Duodenal mucosa (tissue), 2 donors: ENCODE measurements around the gene CLPSL2.
"Not testable (repeated sequence)": the region's sequence is repeated elsewhere in the genome, so short reads cannot be mapped to it uniquely, and the experiment has no call there.

Source experiments
- H3K27ac ChIP-seq: one replicate; pipeline ENCODE4 v1.7.0; 2013; ENCODE audit warnings: low read depth, low read length
- H3K27me3 ChIP-seq, 2 donors: one replicate each; pipeline ENCODE4 v1.7.0; 2013; ENCODE audit warnings: low read length in 2 of 2, control low read depth in 1 of 2; ENCODE audit not compliant: insufficient read depth in 2 of 2, control insufficient read depth in 1 of 2
- H3K36me3 ChIP-seq, 2 donors: one replicate each; pipeline ENCODE4 v1.7.0; 2013; ENCODE audit warnings: low read length in 2 of 2, control low read depth in 1 of 2; ENCODE audit not compliant: insufficient read depth in 2 of 2, control insufficient read depth in 1 of 2
- H3K4me1 ChIP-seq, 2 donors: one replicate each; pipeline ENCODE4 v1.7.0; 2013; ENCODE audit warnings: low read length in 2 of 2, control low read depth in 1 of 2; ENCODE audit not compliant: insufficient read depth in 2 of 2, control insufficient read depth in 1 of 2
- H3K4me3 ChIP-seq, 2 donors: one replicate each; pipeline ENCODE4 v1.7.0; 2013; ENCODE audit warnings: low read length in 2 of 2, low read depth in 1 of 2
- H3K9ac ChIP-seq, 2 donors: one replicate each; pipeline ENCODE4 v1.7.0; 2013; ENCODE audit warnings: low read length in 2 of 2, low read depth in 1 of 2
- H3K9me3 ChIP-seq, 2 donors: one replicate each; pipeline ENCODE4 v1.7.0; 2013; ENCODE audit warnings: low read length in 2 of 2, control low read depth in 1 of 2; ENCODE audit not compliant: control insufficient read depth in 1 of 2

Gene CLPSL2

DNA sequence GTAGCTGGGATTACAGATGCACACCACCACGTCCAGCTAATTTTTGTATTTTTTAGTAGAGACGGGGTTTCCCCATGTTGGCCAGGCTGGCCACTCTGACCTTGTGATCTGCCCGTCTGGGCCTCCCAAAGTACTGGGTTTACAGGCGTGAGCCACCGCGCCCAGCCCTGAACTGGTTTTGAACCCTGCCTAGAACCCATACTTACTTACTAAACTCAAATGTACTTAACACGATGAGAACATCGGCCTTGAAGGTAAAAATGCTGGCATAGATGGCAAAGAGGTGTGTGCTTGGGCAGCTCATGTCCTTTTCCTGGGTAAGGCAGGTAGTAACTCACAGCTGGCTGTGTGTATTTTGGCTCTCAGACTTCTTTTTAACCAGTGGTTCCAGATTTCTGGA is 42.8 kb upstream of the CLPSL2 start:
- no peak overlapping the region for H3K4me3 ChIP-seq
- peak overlapping the region; percentile 5 for H3K27ac ChIP-seq
- no peaks in the 10 kb centered on the region for H3K9me3 ChIP-seq
- no peak overlapping the region for H3K9ac ChIP-seq
- H3K36me3 ChIP-seq = no peaks in the 10 kb centered on the region
- no peaks in the 10 kb centered on the region for H3K27me3 ChIP-seq
- peaks cover 34 to 44% of the 10 kb centered on the region in 2 donors for H3K4me1 ChIP-seq

DNA sequence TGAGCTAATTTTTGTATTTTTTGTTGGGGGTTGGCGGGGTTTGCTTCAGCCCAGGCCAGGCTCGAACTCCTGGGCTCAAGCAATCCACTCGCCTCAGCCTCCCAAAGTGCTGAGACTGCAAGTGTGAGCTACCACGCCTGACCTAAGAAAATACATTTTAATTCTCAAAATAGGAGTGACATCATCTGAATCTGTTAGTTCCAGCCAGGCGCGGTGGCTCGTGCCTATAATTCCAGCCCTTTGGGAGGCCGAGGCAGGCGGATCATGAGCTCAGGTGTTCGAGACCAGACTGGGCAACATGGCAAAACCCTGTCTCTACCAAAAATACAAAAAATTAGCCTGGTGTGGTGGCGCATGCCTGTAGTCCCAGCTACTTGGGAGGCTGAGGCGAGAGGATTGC is 42.1 kb upstream of the CLPSL2 start:
- not testable (repeated sequence) for H3K27me3 ChIP-seq, H3K9me3 ChIP-seq, H3K9ac ChIP-seq, H3K27ac ChIP-seq, H3K4me3 ChIP-seq, H3K36me3 ChIP-seq
- peaks cover 27 to 37% of the 10 kb centered on the region in 2 donors for H3K4me1 ChIP-seq

- H3K4me3 ChIP-seq = no peak overlapping the region
- no peak overlapping the region for H3K27ac ChIP-seq
- H3K9ac ChIP-seq = peak overlapping the region in 1 of 2 donors; percentile 19
- H3K9me3 ChIP-seq = no peaks in the 10 kb centered on the region
- peaks cover 29 to 39% of the 10 kb centered on the region in 2 donors for H3K4me1 ChIP-seq
- no peaks in the 10 kb centered on the region for H3K27me3 ChIP-seq
- no peaks in the 10 kb centered on the region for H3K36me3 ChIP-seq
Observed at GRCh38 chr6:35735452-35735851, 40.9 kb upstream of the CLPSL2 start.

DNA sequence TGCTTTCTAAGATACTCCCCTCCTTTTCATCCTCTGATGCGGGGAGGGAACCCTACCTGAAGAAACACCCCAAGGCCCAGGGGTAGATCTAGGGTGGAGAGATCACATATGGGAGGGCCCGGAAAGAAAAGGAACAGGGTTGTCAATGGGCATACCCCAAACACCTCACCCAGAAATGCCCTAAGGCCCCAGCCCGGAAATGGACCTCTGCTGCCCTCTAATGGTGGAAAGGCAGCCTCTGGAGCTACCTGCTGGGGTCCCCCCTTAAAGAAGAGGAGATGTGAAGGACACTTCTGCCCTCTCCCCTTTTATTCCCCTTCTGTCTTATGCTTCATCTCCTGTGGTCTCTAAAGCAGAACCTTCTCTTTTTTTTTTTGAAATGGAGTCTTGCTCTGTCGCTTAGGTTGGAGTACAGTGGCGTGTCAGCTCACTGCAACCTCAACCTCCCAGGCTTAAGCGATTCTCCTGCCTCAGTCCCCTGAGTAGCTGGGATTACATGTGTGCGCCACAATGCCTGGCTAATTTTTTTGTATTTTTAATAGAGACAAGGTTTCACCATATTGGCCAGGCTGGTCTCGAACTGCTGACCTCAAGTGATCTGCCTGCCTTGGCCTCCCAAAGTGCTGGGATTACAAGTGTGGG is 40.0 kb upstream of the CLPSL2 start:
- no peaks in the 10 kb centered on the region for H3K27me3 ChIP-seq
- H3K36me3 ChIP-seq = no peaks in the 10 kb centered on the region
- H3K27ac ChIP-seq = no peak overlapping the region
- H3K4me1 ChIP-seq = peaks cover 23 to 34% of the 10 kb centered on the region in 2 donors
- H3K4me3 ChIP-seq = no peak overlapping the region
- H3K9ac ChIP-seq = peak overlapping the region in 1 of 2 donors; percentile 8
- H3K9me3 ChIP-seq = no peaks in the 10 kb centered on the region

GRCh38 chr6:35736982-35737412 is 39.4 kb upstream of the CLPSL2 start, which contains the start of gene ARMC12:
ARMC12 (plus strand) TSS chr6:35737032; CDS start chr6:35737109, 77 bp downstream.
- peak within 1 kb of the TSS in 1 of 2 donors; percentile 8 for H3K9ac ChIP-seq
- H3K4me1 ChIP-seq = peaks cover 23 to 34% of the 10 kb centered on the region in 2 donors
- no peaks in the 10 kb centered on the region for H3K9me3 ChIP-seq
- H3K27ac ChIP-seq = no peak within 1 kb of the TSS
- H3K36me3 ChIP-seq = no peaks in the 10 kb centered on the region
- no peaks in the 10 kb centered on the region for H3K27me3 ChIP-seq
- H3K4me3 ChIP-seq = no peak within 1 kb of the TSS

- Histone ChIP-seq H3K27ac (no peak overlapping the region), H3K27me3 (no peaks in the 10 kb centered on the region), H3K36me3 (no peaks in the 10 kb centered on the region), H3K4me1 (peaks cover 18 to 30% of the 10 kb centered on the region in 2 donors), H3K9ac (no peak overlapping the region), H3K9me3 (no peaks in the 10 kb centered on the region), H3K4me3 (no peak overlapping the region)
Observed at GRCh38 chr6:35737413-35738211, 38.8 kb upstream of the CLPSL2 start.

GRCh38 chr6:35739645-35740524 is 36.5 kb upstream of the CLPSL2 start:
- Histone ChIP-seq H3K4me1 (peaks cover 14 to 23% of the 10 kb centered on the region in 2 donors), H3K9ac (peak overlapping the region in 1 of 2 donors; percentile 0), H3K4me3 (no peak overlapping the region), H3K27ac (peak overlapping the region; percentile 3), H3K27me3 (no peaks in the 10 kb centered on the region), H3K9me3 (no peaks in the 10 kb centered on the region), H3K36me3 (no peaks in the 10 kb centered on the region)

DNA sequence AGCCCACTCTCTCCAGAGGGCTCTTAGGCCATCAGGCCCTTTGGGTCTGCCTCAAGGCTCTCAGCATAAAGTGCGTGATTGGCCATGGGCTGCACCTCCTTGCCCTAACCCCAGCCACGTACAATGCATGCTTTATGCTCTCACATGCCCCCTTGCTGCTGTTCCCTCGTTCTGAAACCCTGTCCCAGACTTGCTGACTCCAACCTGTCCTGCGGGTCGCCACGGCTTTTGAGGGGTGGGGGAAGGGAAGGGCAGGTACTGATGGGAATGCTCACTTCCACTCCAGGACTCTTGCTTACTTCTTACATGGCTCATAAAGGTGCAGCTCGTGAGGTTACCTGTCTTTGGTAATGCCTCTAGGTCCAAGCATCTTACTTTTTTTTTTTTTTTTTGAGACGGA is 33.6 kb upstream of the CLPSL2 start:
- Histone ChIP-seq H3K27ac (no peak overlapping the region), H3K4me3 (no peak overlapping the region), H3K9me3 (no peaks in the 10 kb centered on the region), H3K4me1 (peaks cover 10 to 15% of the 10 kb centered on the region in 2 donors), H3K27me3 (no peaks in the 10 kb centered on the region), H3K9ac (no peak overlapping the region), H3K36me3 (no peaks in the 10 kb centered on the region)

DNA sequence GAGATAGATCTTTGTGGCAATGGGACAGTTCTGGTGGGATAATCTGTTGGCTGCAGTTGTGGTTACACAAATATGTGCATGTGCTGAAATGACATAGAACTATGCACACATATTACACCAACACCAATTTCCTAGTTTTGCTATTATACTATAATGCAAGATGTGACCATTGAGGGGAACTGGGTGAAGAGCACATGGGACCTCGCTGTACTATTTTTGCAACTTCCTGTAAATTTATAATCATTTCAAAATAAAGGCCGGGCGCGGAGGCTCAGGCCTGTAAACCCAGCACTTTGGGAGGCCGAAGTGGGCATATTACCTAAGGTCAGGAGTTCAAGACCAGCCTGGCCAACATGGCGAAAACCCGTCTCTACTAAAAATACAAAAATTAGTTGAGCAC is 30.9 kb upstream of the CLPSL2 start:
- H3K27me3 ChIP-seq = no peaks in the 10 kb centered on the region
- H3K4me1 ChIP-seq = peaks cover 2% of the 10 kb centered on the region in 2 donors
- no peak overlapping the region for H3K9ac ChIP-seq
- no peaks in the 10 kb centered on the region for H3K9me3 ChIP-seq
- no peak overlapping the region for H3K4me3 ChIP-seq
- no peak overlapping the region for H3K27ac ChIP-seq
- no peaks in the 10 kb centered on the region for H3K36me3 ChIP-seq
